Epithelial cell of proximal tubule (primary cell): Measurements from ENCODE around the gene PLD1. TPM values are rescaled to one million over a fixed set of nuclear protein-coding genes. Genes with fewer than 3 reads are reported as not detected.

Experiments used
- DNase-seq: peaks from one replicate; pipeline ENCODE4 v3.0.0-alpha.2; 2011; ENCODE audit warnings: low read depth
- H3K4me3 ChIP-seq: 2 replicates; pipeline ENCODE4 v1.5.1; 2011; ENCODE audit warnings: low read depth, mild to moderate bottlenecking, low read length
- CTCF ChIP-seq: conservative IDR thresholded peaks from 2 replicates; pipeline ENCODE4 v1.5.1; 2012; ENCODE audit warnings: low read depth, mild to moderate bottlenecking, low read length
- total RNA-seq: library from RNA; depleted of rRNA; stranded (reverse); fragments of >200 nt; gene quantifications from 2 replicates; pipeline ENCODE4 v1.2.3, GENCODE V29; 2015

Gene PLD1
- total RNA-seq, 1 donor from 2014 or later: 5.1 TPM

DNA sequence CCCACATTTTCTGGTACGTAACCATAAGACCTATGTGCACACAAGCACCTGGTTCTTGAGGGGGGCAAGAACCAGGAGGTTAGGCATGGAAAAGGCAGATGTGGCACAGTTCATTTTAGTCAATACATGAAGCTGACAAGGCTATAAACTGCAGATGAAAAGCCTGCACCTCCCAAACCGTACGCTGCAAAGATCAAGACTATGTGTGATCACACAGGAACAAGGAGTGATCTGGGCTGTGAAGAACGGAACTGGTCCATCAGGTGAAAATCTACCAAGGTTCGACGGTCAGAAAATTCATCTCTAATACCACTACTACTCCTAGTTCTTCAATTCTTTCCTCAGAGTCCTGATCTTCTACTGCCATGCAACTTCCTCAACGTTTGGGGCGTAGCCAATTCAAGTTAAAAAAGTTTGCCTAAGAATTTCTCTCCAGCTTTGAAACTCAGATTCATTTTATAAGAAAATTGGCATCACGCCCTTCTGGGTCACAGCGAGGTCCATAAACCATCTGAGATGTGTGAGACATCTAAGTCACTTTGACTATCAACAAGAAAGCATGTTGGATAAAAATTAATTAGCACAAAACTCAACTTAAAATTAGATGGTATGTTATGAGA lies 41.9 kb downstream of the PLD1 start:
- TF ChIP-seq CTCF: no peak
- H3K4me3 ChIP-seq: no peak overlapping the region
- no peak for DNase-seq

- DNase-seq: no peak
- H3K4me3 ChIP-seq: no peak overlapping the region
- no peak for TF ChIP-seq CTCF
Measured at GRCh38 chr3:171765511-171765887, 44.8 kb downstream of the PLD1 start.

GRCh38 chr3:171763392-171763791 lies 46.9 kb downstream of the PLD1 start:
- no peak overlapping the region for H3K4me3 ChIP-seq
- no peak for TF ChIP-seq CTCF
- DNase-seq: no peak

- H3K4me3 ChIP-seq: no peak overlapping the region
- no peak for TF ChIP-seq CTCF
- no peak for DNase-seq
Measured at GRCh38 chr3:171760477-171760876, 49.8 kb downstream of the PLD1 start.

GRCh38 chr3:171758109-171758508 lies 52.2 kb downstream of the PLD1 start:
- TF ChIP-seq CTCF: no peak
- no peak for DNase-seq
- H3K4me3 ChIP-seq: no peak overlapping the region

DNA sequence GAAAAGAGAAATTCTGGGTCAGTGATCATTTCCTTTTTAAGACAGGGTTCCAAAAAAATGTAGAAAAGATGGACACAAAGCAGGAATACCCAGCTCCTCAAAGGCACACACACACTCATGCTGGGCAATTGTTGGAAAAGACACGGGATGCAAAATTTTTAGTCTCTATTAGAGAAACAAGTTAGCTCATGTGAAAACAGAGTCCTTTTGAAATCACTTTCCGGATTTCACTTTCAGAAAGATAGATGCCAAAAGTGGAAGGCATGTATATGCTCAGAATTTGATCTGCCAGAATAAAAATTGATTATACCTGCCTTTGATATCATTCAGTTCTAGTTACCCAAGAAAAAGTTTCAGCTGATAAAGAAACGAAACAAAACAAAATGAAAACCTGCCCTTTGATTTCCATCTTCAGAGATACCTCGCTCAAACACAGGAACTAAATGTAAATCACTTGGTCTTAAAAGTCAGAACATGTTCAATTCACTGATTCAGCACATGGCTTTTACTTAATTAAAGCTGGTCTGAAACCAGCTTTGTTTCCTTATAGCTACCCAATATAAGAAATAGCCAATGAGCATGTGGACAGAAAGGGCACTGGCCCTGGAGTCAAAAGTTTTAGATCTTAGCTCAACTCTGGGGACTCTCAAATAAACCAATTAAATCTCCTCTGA lies 52.8 kb downstream of the PLD1 start:
- TF ChIP-seq CTCF: no peak
- no peak for DNase-seq
- no peak overlapping the region for H3K4me3 ChIP-seq

DNA sequence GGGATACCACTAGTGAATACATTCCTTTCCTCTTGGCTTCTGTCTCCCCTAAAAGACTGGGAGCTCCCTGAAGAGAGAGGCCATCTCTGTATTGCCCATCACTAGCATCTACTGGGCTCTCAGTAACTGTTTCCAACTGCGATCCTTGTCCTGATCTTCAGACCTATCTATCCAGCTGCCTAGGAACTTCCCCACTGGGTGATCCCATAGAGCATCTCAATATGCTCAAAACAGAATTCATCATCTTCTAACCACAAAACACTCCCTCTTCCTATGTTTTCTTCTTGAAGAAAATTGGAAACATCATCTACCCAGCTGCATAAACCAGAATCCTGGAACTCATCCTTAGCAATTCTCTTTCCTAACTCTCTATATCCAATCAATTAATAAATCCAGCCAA lies 54.6 kb downstream of the PLD1 start:
- no peak for TF ChIP-seq CTCF
- no peak overlapping the region for H3K4me3 ChIP-seq
- DNase-seq: no peak
